ENCODE results near the gene ZCCHC3.
"Not testable (repeated sequence)": the region's sequence is repeated elsewhere in the genome, so short reads cannot be mapped to it uniquely, and the experiment has no call there.

Gene ZCCHC3

GRCh38 chr20:297098-297924, at the start of gene ZCCHC3:
Gene ZCCHC3 (plus strand): TSS chr20:297570. CDS start chr20:297587, 17 bp downstream.
- DNase-seq: peak; percentile 86

- DNase-seq: no peak
Measured at GRCh38 chr20:251354-251753, 46.0 kb upstream of the ZCCHC3 start.

- no peak for DNase-seq
Measured at GRCh38 chr20:252801-253200, 44.6 kb upstream of the ZCCHC3 start.

GRCh38 chr20:253447-253846, 43.9 kb upstream of the ZCCHC3 start:
- DNase-seq: not testable (repeated sequence)

GRCh38 chr20:257419-257818, 40.0 kb upstream of the ZCCHC3 start, which contains the start of gene DEFB132:
Gene DEFB132 (plus strand): TSS chr20:257724. CDS start chr20:257779, 55 bp downstream.
- DNase-seq: no peak

DNA sequence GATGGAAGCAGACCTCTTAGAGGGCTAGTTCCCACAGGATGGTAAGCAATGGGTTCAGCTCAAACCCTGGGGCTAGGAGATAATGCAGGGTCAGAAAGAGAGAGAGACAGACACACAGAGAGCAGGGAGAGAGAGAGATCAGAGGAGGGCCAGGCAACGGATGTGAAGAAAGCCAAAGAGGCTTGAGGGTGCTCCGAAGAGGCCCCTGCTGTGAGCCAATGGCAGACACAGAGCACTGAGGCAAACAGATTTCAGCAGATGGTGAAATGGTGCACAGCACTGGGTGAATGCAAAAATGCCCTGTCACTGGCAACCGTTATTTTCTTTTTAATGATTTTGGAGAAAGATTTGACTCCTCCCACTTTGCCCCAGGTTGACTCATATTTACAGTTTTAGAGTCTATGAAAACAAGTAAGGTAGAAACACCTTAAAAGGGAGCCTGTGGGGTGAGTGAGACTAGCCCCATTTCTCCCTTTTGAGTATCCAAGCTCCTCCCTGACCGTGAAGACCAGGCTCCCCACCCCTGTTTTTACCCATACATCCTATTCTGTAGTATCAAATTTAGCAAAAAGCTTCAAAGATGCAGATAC, 39.0 kb upstream of the ZCCHC3 start:
- DNase-seq: no peak

DNA sequence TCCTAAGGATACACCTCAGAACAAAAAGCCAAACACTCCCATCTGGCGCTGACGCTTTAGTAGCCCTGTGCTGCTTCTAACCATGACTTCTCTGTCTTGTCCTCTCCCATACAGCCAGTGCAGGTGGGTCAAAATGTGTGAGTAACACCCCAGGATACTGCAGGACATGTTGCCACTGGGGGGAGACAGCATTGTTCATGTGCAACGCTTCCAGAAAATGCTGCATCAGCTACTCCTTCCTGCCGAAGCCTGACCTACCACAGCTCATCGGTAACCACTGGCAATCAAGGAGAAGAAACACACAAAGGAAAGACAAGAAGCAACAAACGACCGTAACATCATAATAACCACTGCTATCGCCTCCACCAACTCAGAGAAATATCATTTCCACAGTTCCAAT, 38.4 kb upstream of the ZCCHC3 start:
- DNase-seq: peak; percentile 18

GRCh38 chr20:259981-260380, 37.4 kb upstream of the ZCCHC3 start:
- no peak for DNase-seq

GRCh38 chr20:263701-264100, 33.7 kb upstream of the ZCCHC3 start:
- DNase-seq: no peak

GRCh38 chr20:266596-267562, 30.5 kb upstream of the ZCCHC3 start:
- peak; percentile 87 for DNase-seq

GRCh38 chr20:270517-270916, 26.9 kb upstream of the ZCCHC3 start:
- DNase-seq: no peak

- no peak for DNase-seq
Measured at GRCh38 chr20:271069-271468, 26.3 kb upstream of the ZCCHC3 start.

- DNase-seq: no peak
Measured at GRCh38 chr20:271528-271927, 25.8 kb upstream of the ZCCHC3 start.

GRCh38 chr20:272718-273117, 24.7 kb upstream of the ZCCHC3 start:
- no peak for DNase-seq

- no peak for DNase-seq
Measured at GRCh38 chr20:273884-274283, 23.5 kb upstream of the ZCCHC3 start.

DNA sequence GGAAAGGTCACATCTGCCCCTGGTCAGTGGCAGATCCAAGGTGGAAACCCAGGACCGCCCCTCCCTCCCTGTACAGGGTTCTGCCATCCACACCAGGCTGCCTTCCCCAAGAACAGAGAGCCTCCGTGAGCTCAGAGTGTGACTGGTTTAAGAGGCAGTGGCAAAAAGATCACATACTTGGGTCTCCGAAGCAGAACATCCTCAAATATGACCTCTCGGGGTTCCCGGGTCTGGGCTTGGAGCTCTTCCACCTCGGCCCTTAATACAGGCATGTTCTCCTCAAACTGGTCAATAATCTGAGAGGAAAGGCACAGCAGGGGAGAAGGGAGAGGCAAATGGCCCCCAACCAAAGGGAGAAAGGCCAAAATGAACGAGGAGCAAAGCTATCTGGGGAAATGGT, 21.6 kb upstream of the ZCCHC3 start:
- no peak for DNase-seq

- no peak for DNase-seq
Measured at GRCh38 chr20:276620-277495, 20.5 kb upstream of the ZCCHC3 start.

DNA sequence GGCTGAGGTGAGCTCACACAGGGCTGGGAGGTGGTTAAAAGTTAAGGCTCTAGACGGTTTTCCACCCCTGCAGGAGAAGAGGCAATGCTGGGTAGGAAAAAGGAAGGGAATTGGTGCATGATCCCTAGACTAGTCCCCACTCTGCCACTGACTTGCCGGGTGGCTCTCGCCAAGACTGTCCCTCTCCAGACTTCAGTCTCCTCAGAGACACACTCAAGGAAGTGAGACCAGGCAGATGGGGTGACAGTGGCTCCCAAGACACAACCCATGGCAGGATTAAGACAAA, 19.9 kb upstream of the ZCCHC3 start:
- DNase-seq: no peak

- DNase-seq: no peak
Measured at GRCh38 chr20:278181-278580, 19.2 kb upstream of the ZCCHC3 start.

DNA sequence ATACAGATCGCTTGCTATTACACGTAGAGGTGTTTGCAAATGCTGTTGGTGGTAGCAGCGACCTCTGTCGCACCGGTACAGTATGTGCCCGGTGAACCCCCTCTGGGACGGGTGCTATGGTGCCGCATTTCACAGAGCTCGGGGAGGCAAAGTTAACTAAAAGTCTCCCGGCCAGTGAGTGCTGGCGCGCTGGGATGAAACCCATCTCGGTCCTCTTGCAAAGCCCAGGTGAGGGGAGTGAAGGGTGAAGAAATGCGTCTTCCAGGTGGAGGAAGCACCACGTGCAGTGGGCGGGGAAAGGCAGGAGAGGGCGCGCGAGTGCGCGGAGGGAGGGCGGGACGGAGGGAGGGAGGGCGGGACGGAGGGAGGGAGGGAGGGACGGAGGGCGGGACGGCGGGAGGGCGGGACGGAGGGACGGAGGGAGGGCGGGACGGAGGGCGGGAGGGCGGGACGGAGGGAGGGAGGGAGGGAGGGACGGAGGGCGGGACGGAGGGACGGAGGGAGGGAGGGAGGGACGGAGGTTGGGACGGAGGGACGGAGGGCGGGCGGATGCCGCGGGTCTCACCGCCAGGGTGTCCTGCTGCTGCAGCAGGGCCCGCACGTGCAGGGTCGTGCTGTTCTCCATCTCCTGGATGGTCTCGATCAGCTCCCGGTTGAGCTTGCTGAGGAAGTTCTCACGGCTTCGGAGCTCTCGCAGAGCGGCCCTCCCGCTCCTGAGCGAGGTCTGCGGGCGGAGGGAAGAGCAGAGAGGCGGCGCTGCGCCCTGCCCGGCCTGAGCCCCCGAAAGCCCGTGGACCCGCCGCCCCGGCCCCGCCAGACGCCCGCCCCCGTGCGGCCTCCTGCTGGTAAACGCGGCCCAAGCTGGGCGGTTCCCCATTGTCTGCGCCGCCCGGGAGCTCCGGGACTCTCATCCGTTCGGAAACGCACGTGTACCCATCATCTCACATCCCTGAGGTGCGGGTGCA, 18.5 kb upstream of the ZCCHC3 start:
- peak; percentile 65 for DNase-seq

GRCh38 chr20:284172-284571, 13.2 kb upstream of the ZCCHC3 start:
- DNase-seq: no peak
